ENCODE data around the gene ZNF668. TPM values are rescaled to one million over a fixed set of nuclear protein-coding genes. Genes with fewer than 3 reads are reported as not detected.

The ZNF668 gene
- total RNA-seq, 1 donor, result 12.3 TPM

DNA sequence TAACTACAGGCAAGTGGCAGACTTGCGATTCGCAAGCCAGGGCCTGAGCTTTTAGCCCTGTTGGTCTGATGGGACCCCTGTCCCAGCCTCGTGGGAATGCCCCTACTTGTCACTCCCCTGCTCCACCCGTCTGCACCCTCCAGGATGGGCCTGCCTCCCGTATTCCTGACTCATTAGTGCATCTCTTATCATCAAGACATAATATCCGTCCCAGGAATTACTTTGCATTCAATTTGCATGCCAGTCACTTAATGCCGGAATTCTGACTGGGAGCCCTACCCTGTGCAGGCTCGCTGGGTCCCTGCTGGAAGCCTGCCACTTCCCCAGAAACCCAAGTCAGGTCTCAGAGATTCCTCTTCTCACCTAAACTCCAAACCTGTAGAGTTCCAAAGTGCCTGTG lies 11.4 kb upstream of the ZNF668 start:
- TF ChIP-seq, protein P1, sequence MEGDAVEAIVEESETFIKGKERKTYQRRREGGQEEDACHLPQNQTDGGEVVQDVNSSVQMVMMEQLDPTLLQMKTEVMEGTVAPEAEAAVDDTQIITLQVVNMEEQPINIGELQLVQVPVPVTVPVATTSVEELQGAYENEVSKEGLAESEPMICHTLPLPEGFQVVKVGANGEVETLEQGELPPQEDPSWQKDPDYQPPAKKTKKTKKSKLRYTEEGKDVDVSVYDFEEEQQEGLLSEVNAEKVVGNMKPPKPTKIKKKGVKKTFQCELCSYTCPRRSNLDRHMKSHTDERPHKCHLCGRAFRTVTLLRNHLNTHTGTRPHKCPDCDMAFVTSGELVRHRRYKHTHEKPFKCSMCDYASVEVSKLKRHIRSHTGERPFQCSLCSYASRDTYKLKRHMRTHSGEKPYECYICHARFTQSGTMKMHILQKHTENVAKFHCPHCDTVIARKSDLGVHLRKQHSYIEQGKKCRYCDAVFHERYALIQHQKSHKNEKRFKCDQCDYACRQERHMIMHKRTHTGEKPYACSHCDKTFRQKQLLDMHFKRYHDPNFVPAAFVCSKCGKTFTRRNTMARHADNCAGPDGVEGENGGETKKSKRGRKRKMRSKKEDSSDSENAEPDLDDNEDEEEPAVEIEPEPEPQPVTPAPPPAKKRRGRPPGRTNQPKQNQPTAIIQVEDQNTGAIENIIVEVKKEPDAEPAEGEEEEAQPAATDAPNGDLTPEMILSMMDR (IDR thresholded peaks at IDR 0.05; ENCODE audit: insufficient read depth, low read length), result no peak
- no peak for DNase-seq (ENCODE audit: low read depth)

DNA sequence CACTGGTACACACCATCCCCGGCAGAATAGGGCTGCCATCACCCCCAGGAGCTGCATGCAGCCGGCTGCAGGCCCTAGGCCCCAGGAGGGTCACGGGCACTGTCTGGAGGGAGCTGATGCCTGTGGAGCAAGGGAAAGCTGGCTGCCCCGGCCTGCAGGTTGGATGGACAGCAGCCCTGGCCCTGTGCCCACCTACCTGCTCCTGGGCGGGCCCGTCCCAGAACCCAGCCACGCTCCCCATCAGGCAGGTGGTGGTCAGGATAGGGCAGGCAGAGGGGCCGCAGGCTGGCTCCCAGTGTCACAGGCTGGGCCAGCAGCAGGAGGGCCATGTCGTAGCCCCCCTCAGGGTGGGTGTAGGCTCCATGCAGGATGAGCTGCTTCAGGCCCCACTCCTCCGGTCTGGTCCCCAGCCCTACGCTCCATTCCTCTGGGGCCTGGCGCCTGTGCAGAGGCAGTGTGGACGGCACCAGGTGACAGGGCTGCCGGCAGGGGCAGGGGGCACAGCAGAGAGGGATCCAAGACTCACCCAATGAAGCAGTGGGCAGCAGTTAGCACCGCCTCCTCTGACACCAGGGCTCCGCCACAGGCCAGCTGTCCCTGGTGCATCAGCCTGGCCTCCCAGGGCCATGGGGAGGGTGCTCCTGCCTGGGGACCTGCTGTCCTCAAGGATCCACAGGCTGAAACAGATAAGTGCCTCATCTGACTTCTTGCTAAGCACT lies 10.7 kb upstream of the ZNF668 start:
- no peak for DNase-seq (ENCODE audit: low read depth)
- TF ChIP-seq, protein P1 (IDR thresholded peaks at IDR 0.05; ENCODE audit: insufficient read depth, low read length), result no peak
- no peak overlapping the region for H3K4me3 ChIP-seq (ENCODE audit: low read depth, low read length)

More for the DNA sequence above, 11.4 kb upstream of the ZNF668 start:
- H3K4me3 ChIP-seq (ENCODE audit: low read depth, low read length), result no peak overlapping the region

GRCh38 chr16:31083981-31084380 lies 9.9 kb upstream of the ZNF668 start:
- DNase-seq (ENCODE audit: low read depth), result no peak
- H3K4me3 ChIP-seq (ENCODE audit: low read depth, low read length), result no peak overlapping the region
- TF ChIP-seq, protein P1 (IDR thresholded peaks at IDR 0.05; ENCODE audit: insufficient read depth, low read length), result no peak

GRCh38 chr16:31083556-31083955 lies 9.5 kb upstream of the ZNF668 start:
- H3K4me3 ChIP-seq (ENCODE audit: low read depth, low read length), result no peak overlapping the region
- no peak for DNase-seq (ENCODE audit: low read depth)
- TF ChIP-seq, protein P1 (IDR thresholded peaks at IDR 0.05; ENCODE audit: insufficient read depth, low read length), result no peak

- DNase-seq (ENCODE audit: low read depth), result no peak
- H3K4me3 ChIP-seq (ENCODE audit: low read depth, low read length), result no peak overlapping the region
- TF ChIP-seq, protein P1 (IDR thresholded peaks at IDR 0.05; ENCODE audit: insufficient read depth, low read length), result no peak
Observed at GRCh38 chr16:31083081-31083480, 9.0 kb upstream of the ZNF668 start.

GRCh38 chr16:31082368-31083045 lies 8.5 kb upstream of the ZNF668 start:
- TF ChIP-seq, protein P1 (IDR thresholded peaks at IDR 0.05; ENCODE audit: insufficient read depth, low read length), result no peak

More at GRCh38 chr16:31082368-31083045, 8.5 kb upstream of the ZNF668 start:
- H3K4me3 ChIP-seq (ENCODE audit: low read depth, low read length), result no peak overlapping the region
- DNase-seq (ENCODE audit: low read depth), result no peak

Measured in fibroblast of the aortic adventitia (primary cell).